ENCODE results near the gene TERT. TPM values are rescaled to one million over a fixed set of nuclear protein-coding genes. Genes with fewer than 3 reads are reported as not detected.

TERT gene
- polyA plus RNA-seq, 1 experiment, result not detected

- ChIA-PET CTCF (no interaction called here), POLR2A (no interaction called here)
- Histone ChIP-seq H3K27ac (ENCODE audit: low read depth, low read length) (no peak overlapping the region), H3K27me3 (ENCODE audit: control insufficient read depth, insufficient read depth, low read length) (no peaks in the 10 kb centered on the region), H3K9me3 (ENCODE audit: control insufficient read depth, insufficient read depth, low read length) (peaks cover 77% of the 10 kb centered on the region), H3K4me3 (ENCODE audit: low read depth, low read length) (no peak overlapping the region)
- DNase-seq (ENCODE audit: low read depth, low spot score), result no peak
- TF ChIP-seq CTCF (IDR thresholded peaks at IDR 0.05; ENCODE audit: low read depth, low read length), result no peak
These were observed 55.2 kb downstream of the TERT start for GRCh38 chr5:1239505-1240251.

GRCh38 chr5:1235838-1236237, 59.0 kb downstream of the TERT start:
- H3K27me3 ChIP-seq (ENCODE audit: control insufficient read depth, insufficient read depth, low read length), result no peaks in the 10 kb centered on the region
- DNase-seq (ENCODE audit: low read depth, low spot score), result no peak
- CTCF ChIA-PET, result no interaction called here
- peaks cover 86% of the 10 kb centered on the region for H3K9me3 ChIP-seq (ENCODE audit: control insufficient read depth, insufficient read depth, low read length)
- no peak overlapping the region for H3K4me3 ChIP-seq (ENCODE audit: low read depth, low read length)
- TF ChIP-seq CTCF (IDR thresholded peaks at IDR 0.05; ENCODE audit: low read depth, low read length), result no peak
- H3K27ac ChIP-seq (ENCODE audit: low read depth, low read length), result no peak overlapping the region
- POLR2A ChIA-PET, result no interaction called here

GRCh38 chr5:1235379-1235778, 59.5 kb downstream of the TERT start:
- ChIA-PET POLR2A (no interaction called here), CTCF (no interaction called here)
- DNase-seq (ENCODE audit: low read depth, low spot score), result no peak
- TF ChIP-seq CTCF (IDR thresholded peaks at IDR 0.05; ENCODE audit: low read depth, low read length), result no peak
- H3K4me3 ChIP-seq (ENCODE audit: low read depth, low read length), result no peak overlapping the region
- H3K9me3 ChIP-seq (ENCODE audit: control insufficient read depth, insufficient read depth, low read length), result peaks cover 86% of the 10 kb centered on the region
- no peaks in the 10 kb centered on the region for H3K27me3 ChIP-seq (ENCODE audit: control insufficient read depth, insufficient read depth, low read length)
- no peak overlapping the region for H3K27ac ChIP-seq (ENCODE audit: low read depth, low read length)

- no peak overlapping the region for H3K27ac ChIP-seq (ENCODE audit: low read depth, low read length)
- DNase-seq (ENCODE audit: low read depth, low spot score), result no peak
- no peak for TF ChIP-seq CTCF (IDR thresholded peaks at IDR 0.05; ENCODE audit: low read depth, low read length)
- CTCF ChIA-PET, result no interaction called here
- H3K9me3 ChIP-seq (ENCODE audit: control insufficient read depth, insufficient read depth, low read length), result peaks cover 88% of the 10 kb centered on the region
- POLR2A ChIA-PET, result no interaction called here
- H3K27me3 ChIP-seq (ENCODE audit: control insufficient read depth, insufficient read depth, low read length), result no peaks in the 10 kb centered on the region
- H3K4me3 ChIP-seq (ENCODE audit: low read depth, low read length), result no peak overlapping the region
These were observed 62.1 kb downstream of the TERT start for GRCh38 chr5:1232780-1233179.

GRCh38 chr5:1231354-1231905, 63.4 kb downstream of the TERT start:
- TF ChIP-seq CTCF (IDR thresholded peaks at IDR 0.05; ENCODE audit: low read depth, low read length), result no peak
- no peak overlapping the region for H3K27ac ChIP-seq (ENCODE audit: low read depth, low read length)
- ChIA-PET POLR2A (no interaction called here), CTCF (no interaction called here)
- H3K4me3 ChIP-seq (ENCODE audit: low read depth, low read length), result no peak overlapping the region
- DNase-seq (ENCODE audit: low read depth, low spot score), result no peak
- H3K27me3 ChIP-seq (ENCODE audit: control insufficient read depth, insufficient read depth, low read length), result no peaks in the 10 kb centered on the region
- peaks cover 83% of the 10 kb centered on the region for H3K9me3 ChIP-seq (ENCODE audit: control insufficient read depth, insufficient read depth, low read length)
